Breast epithelium (tissue), 4 donors: Measurements from ENCODE around the gene MGAT5B. TPM values are rescaled to one million over a fixed set of nuclear protein-coding genes. Genes with fewer than 3 reads are reported as not detected.
A peak's percentile ranks its signal among the peaks of the same experiment; 100 is the strongest.

Experiments
- DNase-seq, 2 donors: peaks; one replicate each; pipeline ENCODE4 v3.0.0-alpha.2; 2019; ENCODE audit warnings: low spot score in 2 of 2
- H3K27ac ChIP-seq, 2 donors: fragments of 200-600 bp; sonication (generic) in 1 of 2; one replicate each; pipeline ENCODE4 v1.5.1; 2016 to 2019; ENCODE audit warnings: mild to moderate bottlenecking in 1 of 2
- H3K27me3 ChIP-seq, 2 donors: fragments of 200-600 bp; sonication (generic) in 1 of 2; one replicate each; pipeline versions ENCODE4 v1.5.1 to v1.6.0; 2017 to 2019; ENCODE audit warnings: control low read depth in 1 of 2, mild to moderate bottlenecking in 1 of 2
- H3K36me3 ChIP-seq: fragments of 200-600 bp; one replicate; pipeline ENCODE4 v1.5.1; 2019
- H3K4me1 ChIP-seq, 2 donors: fragments of 200-600 bp; sonication (generic); one replicate each; pipeline ENCODE4 v1.5.1; 2016 to 2019; ENCODE audit warnings: control low read depth in 1 of 2
- H3K4me3 ChIP-seq, 3 donors: fragments of 200-600 bp; sonication (generic); 1 replicate in 2 of 3; 2 replicates in 1 of 3; pipeline ENCODE4 v1.5.1; 2016 to 2019; ENCODE audit warnings: mild to moderate bottlenecking in 3 of 3, moderate library complexity in 2 of 3
- H3K9me3 ChIP-seq, 2 donors: fragments of 200-600 bp; sonication (generic) in 1 of 2; one replicate each; pipeline ENCODE4 v1.5.1; 2016 to 2019; ENCODE audit warnings: control low read depth in 1 of 2
- CTCF ChIP-seq, 3 donors: fragments of 450-650 bp; IDR thresholded peaks; one replicate each; pipeline ENCODE4 v1.5.1; 2016 to 2017; ENCODE audit warnings: antibody characterized with exemption in 3 of 3, mild to moderate bottlenecking in 3 of 3, moderate library complexity in 3 of 3
- POLR2A ChIP-seq: fragments of 450-650 bp; IDR thresholded peaks from one replicate; pipeline ENCODE4 v1.6.1; 2016; ENCODE audit warnings: antibody characterized with exemption, mild to moderate bottlenecking, moderate library complexity
- POLR2AphosphoS5 ChIP-seq, 3 donors: sonication (generic); formaldehyde crosslinking; IDR thresholded peaks; one replicate each; pipeline ENCODE4 v1.6.1; 2017; ENCODE audit warnings: antibody characterized with exemption in 3 of 3
- intact Hi-C: fragments of 100-400 bp; cut with DNase I; formaldehyde crosslinking; loops from one replicate; pipeline ENCODE4 v1.15.1; 2023; ENCODE audit warnings: low total_unique reads
- total RNA-seq, 3 donors: library from RNA; depleted of rRNA; stranded (reverse); fragments of >200 nt; gene quantifications; one replicate each; pipeline ENCODE4 v1.1.0, GENCODE V29; 2016

The MGAT5B gene
- total RNA-seq, 3 donors from 2014 or later, result 0.32 to 0.33 TPM; not detected in 1

- intact Hi-C loops, result no loop called here
- no peak for DNase-seq
- Histone ChIP-seq H3K36me3 (no peaks in the 10 kb centered on the region), H3K27ac (no peak overlapping the region), H3K4me1 (no peaks in the 10 kb centered on the region), H3K9me3 (no peaks in the 10 kb centered on the region), H3K4me3 (no peak overlapping the region), H3K27me3 (peaks cover 0 to 7% of the 10 kb centered on the region in 2 donors)
- TF ChIP-seq POLR2A, result no peak
- TF ChIP-seq CTCF (IDR thresholded peaks at IDR 0.05), result no peak
- no peak for TF ChIP-seq POLR2AphosphoS5 (IDR thresholded peaks at IDR 0.05)
These were observed 126.0 kb downstream of the MGAT5B start for GRCh38 chr17:76994237-76994637.

- peaks cover 0 to 7% of the 10 kb centered on the region in 2 donors for H3K27me3 ChIP-seq
- intact Hi-C loops, result no loop called here
These were observed 127.3 kb downstream of the MGAT5B start for GRCh38 chr17:76995387-76996105.

GRCh38 chr17:76996741-76997694 is 128.8 kb downstream of the MGAT5B start:
- intact Hi-C loops, result no loop called here
- DNase-seq, result peak in 1 of 2 donors; percentile 28
- H3K9me3 ChIP-seq, result no peaks in the 10 kb centered on the region
- H3K27me3 ChIP-seq, result peaks cover 0 to 13% of the 10 kb centered on the region in 2 donors
- no peaks in the 10 kb centered on the region for H3K36me3 ChIP-seq
- no peak overlapping the region for H3K4me3 ChIP-seq
- H3K4me1 ChIP-seq, result no peaks in the 10 kb centered on the region
- no peak overlapping the region for H3K27ac ChIP-seq
- TF ChIP-seq POLR2AphosphoS5 (IDR thresholded peaks at IDR 0.05) (no peak), POLR2A (no peak), CTCF (IDR thresholded peaks at IDR 0.05) (no peak)

More at GRCh38 chr17:76995387-76996105, 127.3 kb downstream of the MGAT5B start:
- TF ChIP-seq POLR2A, result no peak
- TF ChIP-seq POLR2AphosphoS5 (IDR thresholded peaks at IDR 0.05), result no peak
- no peak for TF ChIP-seq CTCF (IDR thresholded peaks at IDR 0.05)
- H3K36me3 ChIP-seq, result no peaks in the 10 kb centered on the region
- H3K4me3 ChIP-seq, result no peak overlapping the region
- H3K27ac ChIP-seq, result no peak overlapping the region
- H3K9me3 ChIP-seq, result no peaks in the 10 kb centered on the region
- DNase-seq, result no peak
- H3K4me1 ChIP-seq, result no peaks in the 10 kb centered on the region

- peaks cover 0 to 13% of the 10 kb centered on the region in 2 donors for H3K27me3 ChIP-seq
These were observed 129.9 kb downstream of the MGAT5B start for GRCh38 chr17:76997981-76998531.

More at GRCh38 chr17:76997981-76998531, 129.9 kb downstream of the MGAT5B start:
- Histone ChIP-seq H3K4me3 (no peak overlapping the region), H3K9me3 (no peaks in the 10 kb centered on the region), H3K36me3 (no peaks in the 10 kb centered on the region), H3K4me1 (no peaks in the 10 kb centered on the region), H3K27ac (no peak overlapping the region)
- peak in 1 of 2 donors; percentile 28 for DNase-seq
- intact Hi-C loops, result no loop called here
- TF ChIP-seq POLR2A (no peak), CTCF (IDR thresholded peaks at IDR 0.05) (no peak), POLR2AphosphoS5 (IDR thresholded peaks at IDR 0.05) (no peak)
